ENCODE measurements around the gene ADCY7.

The ADCY7 gene

DNA sequence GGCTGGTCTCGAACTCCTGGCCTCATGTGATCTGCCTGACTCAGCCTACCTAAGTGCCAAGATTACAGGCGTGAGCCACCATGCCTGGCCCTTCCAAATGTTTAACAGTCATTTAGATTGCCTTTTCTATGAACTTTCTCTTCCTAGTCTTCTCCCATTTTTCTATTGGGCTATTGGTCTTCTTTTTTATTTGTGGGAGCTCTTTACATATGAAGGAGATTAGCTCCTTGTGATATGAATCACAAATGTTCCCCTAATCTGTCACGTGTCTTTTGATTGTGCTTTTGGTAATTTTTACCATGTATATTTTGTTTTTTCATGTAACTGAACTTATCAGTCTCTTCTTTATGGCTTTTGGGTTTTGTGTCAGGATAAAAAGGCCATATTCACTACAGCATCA is 11.9 kb downstream of the ADCY7 start:
- no peak overlapping the region for H3K9ac ChIP-seq
- H3K36me3 ChIP-seq (ENCODE audit: control insufficient read depth, insufficient read depth, low read length), result no peaks in the 10 kb centered on the region
- H3K4me1 ChIP-seq, result no peaks in the 10 kb centered on the region
- no peak overlapping the region for H3K4me3 ChIP-seq (ENCODE audit: low read depth, low read length)
- no peaks in the 10 kb centered on the region for H3K9me3 ChIP-seq (ENCODE audit: control insufficient read depth, low read length)
- TF ChIP-seq, protein P1, sequence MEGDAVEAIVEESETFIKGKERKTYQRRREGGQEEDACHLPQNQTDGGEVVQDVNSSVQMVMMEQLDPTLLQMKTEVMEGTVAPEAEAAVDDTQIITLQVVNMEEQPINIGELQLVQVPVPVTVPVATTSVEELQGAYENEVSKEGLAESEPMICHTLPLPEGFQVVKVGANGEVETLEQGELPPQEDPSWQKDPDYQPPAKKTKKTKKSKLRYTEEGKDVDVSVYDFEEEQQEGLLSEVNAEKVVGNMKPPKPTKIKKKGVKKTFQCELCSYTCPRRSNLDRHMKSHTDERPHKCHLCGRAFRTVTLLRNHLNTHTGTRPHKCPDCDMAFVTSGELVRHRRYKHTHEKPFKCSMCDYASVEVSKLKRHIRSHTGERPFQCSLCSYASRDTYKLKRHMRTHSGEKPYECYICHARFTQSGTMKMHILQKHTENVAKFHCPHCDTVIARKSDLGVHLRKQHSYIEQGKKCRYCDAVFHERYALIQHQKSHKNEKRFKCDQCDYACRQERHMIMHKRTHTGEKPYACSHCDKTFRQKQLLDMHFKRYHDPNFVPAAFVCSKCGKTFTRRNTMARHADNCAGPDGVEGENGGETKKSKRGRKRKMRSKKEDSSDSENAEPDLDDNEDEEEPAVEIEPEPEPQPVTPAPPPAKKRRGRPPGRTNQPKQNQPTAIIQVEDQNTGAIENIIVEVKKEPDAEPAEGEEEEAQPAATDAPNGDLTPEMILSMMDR (IDR thresholded peaks at IDR 0.05), result no peak
- no peaks in the 10 kb centered on the region for H3K27me3 ChIP-seq (ENCODE audit: control insufficient read depth, insufficient read depth, low read length)
- no peaks in the 10 kb centered on the region for H3K79me2 ChIP-seq
- no peak overlapping the region for H2AFZ ChIP-seq
- no peak overlapping the region for H3K4me2 ChIP-seq (ENCODE audit: low read length)
- no peak overlapping the region for H3K27ac ChIP-seq

DNA sequence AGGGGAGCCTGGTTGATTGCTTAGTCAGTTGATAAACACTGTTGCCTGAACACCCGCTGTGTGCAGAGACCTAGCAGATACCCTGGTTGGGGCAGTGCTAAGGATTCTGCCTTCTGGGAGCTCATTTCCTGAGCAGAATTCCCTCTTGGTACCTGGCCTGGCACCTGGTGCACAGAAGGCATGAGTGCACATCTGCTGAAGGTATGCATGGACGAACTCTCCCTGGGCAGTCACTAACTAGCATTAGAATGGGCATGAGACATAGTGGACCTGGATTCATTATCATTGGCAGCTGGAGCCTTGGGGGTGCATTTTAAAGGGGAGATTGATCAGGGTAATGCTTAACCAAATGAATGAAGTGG is 13.1 kb downstream of the ADCY7 start:
- no peak overlapping the region for H3K27ac ChIP-seq

DNA sequence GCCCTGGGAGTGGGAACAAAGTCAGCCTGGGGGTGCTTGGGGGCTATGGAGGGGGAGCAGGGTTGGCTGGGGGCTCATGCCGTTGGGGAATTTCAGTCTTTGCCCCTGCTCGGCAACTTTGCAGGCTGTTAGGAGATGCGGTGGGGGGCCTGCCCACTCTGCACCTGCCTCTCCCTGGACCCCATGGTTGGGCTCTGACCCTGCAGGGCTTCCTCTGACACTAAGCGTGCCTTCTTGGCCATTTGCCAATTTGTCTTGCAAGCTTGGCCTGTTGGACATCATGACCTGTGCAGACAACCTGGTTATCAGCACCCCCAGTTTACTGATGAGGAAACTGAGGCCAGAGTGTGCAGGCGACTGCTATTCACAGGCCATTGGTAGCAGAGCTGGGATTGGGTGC is 14.6 kb downstream of the ADCY7 start:
- H3K36me3 ChIP-seq (ENCODE audit: control insufficient read depth, insufficient read depth, low read length), result no peaks in the 10 kb centered on the region
- H3K4me1 ChIP-seq, result no peaks in the 10 kb centered on the region
- H3K4me3 ChIP-seq (ENCODE audit: low read depth, low read length), result no peak overlapping the region
- no peak overlapping the region for H2AFZ ChIP-seq
- no peak overlapping the region for H3K4me2 ChIP-seq (ENCODE audit: low read length)
- H3K9me3 ChIP-seq (ENCODE audit: control insufficient read depth, low read length), result no peaks in the 10 kb centered on the region
- H3K79me2 ChIP-seq, result no peaks in the 10 kb centered on the region
- no peak overlapping the region for H3K9ac ChIP-seq
- no peak overlapping the region for H3K27ac ChIP-seq
- H3K27me3 ChIP-seq (ENCODE audit: control insufficient read depth, insufficient read depth, low read length), result no peaks in the 10 kb centered on the region
- TF ChIP-seq, protein P1 (IDR thresholded peaks at IDR 0.05), result no peak

More for the DNA sequence above, 13.1 kb downstream of the ADCY7 start:
- no peak overlapping the region for H3K4me3 ChIP-seq (ENCODE audit: low read depth, low read length)
- no peaks in the 10 kb centered on the region for H3K36me3 ChIP-seq (ENCODE audit: control insufficient read depth, insufficient read depth, low read length)
- H2AFZ ChIP-seq, result no peak overlapping the region
- H3K79me2 ChIP-seq, result no peaks in the 10 kb centered on the region
- TF ChIP-seq, protein P1 (IDR thresholded peaks at IDR 0.05), result no peak
- H3K4me1 ChIP-seq, result no peaks in the 10 kb centered on the region
- no peak overlapping the region for H3K4me2 ChIP-seq (ENCODE audit: low read length)
- H3K27me3 ChIP-seq (ENCODE audit: control insufficient read depth, insufficient read depth, low read length), result no peaks in the 10 kb centered on the region
- no peaks in the 10 kb centered on the region for H3K9me3 ChIP-seq (ENCODE audit: control insufficient read depth, low read length)
- no peak overlapping the region for H3K9ac ChIP-seq

DNA sequence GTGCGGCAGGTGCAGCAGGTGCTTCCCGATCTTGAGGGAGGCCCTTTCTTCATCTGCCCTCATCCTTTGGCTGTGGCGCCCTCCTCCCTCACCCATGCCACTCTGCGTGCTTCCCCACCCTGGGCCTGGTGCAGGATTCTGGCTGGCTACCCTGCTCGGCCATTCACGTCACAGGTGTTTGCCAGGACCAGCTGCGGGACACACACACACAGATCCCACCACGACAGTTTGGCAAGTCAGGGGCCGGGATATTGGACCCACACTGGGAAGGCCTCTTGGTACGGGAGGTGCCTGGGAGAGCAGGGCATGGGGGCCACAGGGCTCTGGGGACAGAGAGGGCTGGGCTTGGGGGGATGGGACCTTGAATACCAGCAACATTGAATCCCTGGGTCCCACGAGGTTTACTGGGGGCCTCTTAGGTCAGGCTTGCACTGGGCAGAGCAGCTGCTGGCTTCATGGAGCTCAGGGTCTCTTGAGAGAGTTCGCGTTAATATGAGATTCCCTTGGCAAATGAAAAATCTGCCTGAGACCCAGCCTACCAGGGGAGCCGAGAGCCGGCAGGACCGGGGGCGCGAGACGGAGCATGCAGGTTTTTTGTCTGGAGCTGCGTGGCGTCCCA is 15.1 kb downstream of the ADCY7 start:
- no peak overlapping the region for H3K9ac ChIP-seq
- TF ChIP-seq, protein P1 (IDR thresholded peaks at IDR 0.05), result no peak
- H3K4me3 ChIP-seq (ENCODE audit: low read depth, low read length), result no peak overlapping the region
- H3K4me1 ChIP-seq, result no peaks in the 10 kb centered on the region
- no peak overlapping the region for H3K4me2 ChIP-seq (ENCODE audit: low read length)
- no peaks in the 10 kb centered on the region for H3K9me3 ChIP-seq (ENCODE audit: control insufficient read depth, low read length)
- no peak overlapping the region for H2AFZ ChIP-seq
- no peaks in the 10 kb centered on the region for H3K79me2 ChIP-seq
- no peaks in the 10 kb centered on the region for H3K36me3 ChIP-seq (ENCODE audit: control insufficient read depth, insufficient read depth, low read length)
- no peaks in the 10 kb centered on the region for H3K27me3 ChIP-seq (ENCODE audit: control insufficient read depth, insufficient read depth, low read length)
- H3K27ac ChIP-seq, result no peak overlapping the region

DNA sequence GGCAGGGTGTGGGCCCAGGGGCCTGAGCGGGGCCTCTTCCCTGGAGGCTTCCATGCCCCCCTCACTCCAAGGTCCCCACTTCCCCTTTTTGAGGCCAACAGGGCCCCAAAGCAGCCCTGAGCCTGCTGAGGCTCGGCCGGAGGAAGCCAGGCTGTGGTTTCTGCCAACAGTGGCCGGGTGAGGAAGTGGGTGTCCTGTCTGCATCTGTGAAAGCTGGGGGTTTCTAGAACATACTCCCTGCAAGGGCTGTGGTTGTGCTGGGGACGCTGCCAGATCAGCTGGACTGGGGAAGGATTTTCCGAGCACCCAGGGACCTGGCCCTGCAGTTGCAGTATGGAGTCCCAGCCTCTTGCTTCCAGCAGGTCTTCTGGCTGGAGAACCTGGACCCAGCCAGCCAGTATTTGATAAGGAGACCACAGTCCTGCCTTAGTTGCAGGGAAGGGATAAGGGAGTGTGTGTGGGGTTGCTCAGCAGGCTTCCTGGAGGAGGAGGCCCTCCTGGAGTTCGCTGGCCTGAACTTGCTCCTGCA is 15.7 kb downstream of the ADCY7 start:
- no peaks in the 10 kb centered on the region for H3K79me2 ChIP-seq
- no peaks in the 10 kb centered on the region for H3K27me3 ChIP-seq (ENCODE audit: control insufficient read depth, insufficient read depth, low read length)
- H3K4me3 ChIP-seq (ENCODE audit: low read depth, low read length), result no peak overlapping the region
- no peak overlapping the region for H3K27ac ChIP-seq
- TF ChIP-seq, protein P1 (IDR thresholded peaks at IDR 0.05), result no peak
- H3K4me1 ChIP-seq, result no peaks in the 10 kb centered on the region
- H3K36me3 ChIP-seq (ENCODE audit: control insufficient read depth, insufficient read depth, low read length), result no peaks in the 10 kb centered on the region
- no peak overlapping the region for H3K4me2 ChIP-seq (ENCODE audit: low read length)
- H3K9me3 ChIP-seq (ENCODE audit: control insufficient read depth, low read length), result no peaks in the 10 kb centered on the region
- no peak overlapping the region for H3K9ac ChIP-seq
- no peak overlapping the region for H2AFZ ChIP-seq

All from parathyroid adenoma (tissue), 2 donors.